ENCODE results near the gene CACHD1. TPM values are rescaled to one million over a fixed set of nuclear protein-coding genes. Genes with fewer than 3 reads are reported as not detected.

Gene CACHD1
- total RNA-seq, 1 experiment from 2014 or later: 8.4 TPM

DNA sequence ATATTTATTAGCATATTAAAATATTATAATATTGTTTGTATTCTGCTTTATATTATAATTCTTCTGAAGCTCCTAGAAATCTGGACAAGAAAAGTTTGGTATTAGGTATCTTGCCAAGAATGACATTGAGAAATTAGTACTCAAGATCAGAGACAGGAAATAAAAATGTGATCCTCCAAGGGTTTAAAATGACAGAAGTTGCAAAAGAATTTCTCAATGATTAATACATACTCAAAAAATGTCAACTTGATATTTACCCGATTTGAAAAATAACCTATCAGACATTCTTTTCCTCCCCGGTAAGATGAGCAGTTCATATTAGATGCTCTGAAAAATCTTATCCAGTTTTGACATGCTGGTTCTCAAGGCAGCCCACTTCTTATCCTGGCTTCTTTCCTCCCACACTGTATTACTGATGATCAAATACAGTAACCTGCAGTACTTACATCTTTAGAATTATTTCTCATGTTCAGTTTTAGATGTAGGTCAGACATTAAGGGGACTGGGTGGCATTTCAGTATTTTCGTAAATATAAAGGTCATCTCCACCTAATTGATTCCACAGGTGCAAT is 55.3 kb downstream of the CACHD1 start:
- no peak for DNase-seq (ENCODE audit: low read depth, low spot score)
- no peak overlapping the region for H3K4me2 ChIP-seq (ENCODE audit: low read length)

More for the DNA sequence above, 55.3 kb downstream of the CACHD1 start:
- H3K9me3 ChIP-seq (ENCODE audit: control insufficient read depth in 1 of 2, insufficient read depth in 1 of 2, low read depth in 1 of 2, low read length in 2 of 2): no peaks in the 10 kb centered on the region
- no peak overlapping the region for H3K4me3 ChIP-seq (replicated peaks in 1 of 2; ENCODE audit: low read depth in 1 of 2, low read length in 2 of 2)
- no peaks in the 10 kb centered on the region for H3K9me2 ChIP-seq (ENCODE audit: insufficient read depth)
- H3K79me2 ChIP-seq (ENCODE audit: insufficient read depth, low read length): peaks cover 12% of the 10 kb centered on the region
- H3K4me1 ChIP-seq (ENCODE audit: control insufficient read depth in 1 of 2, insufficient read depth in 2 of 2, low read length in 2 of 2): no peaks in the 10 kb centered on the region
- H2AFZ ChIP-seq (ENCODE audit: low read depth, low read length, poor library complexity, severe bottlenecking): no peak overlapping the region
- RAD21 ChIA-PET (ENCODE audit: low non-redundant PET in 1 of 2, low total read pairs in 2 of 2, uncharacterized antibody in 2 of 2, unreplicated experiment in 2 of 2): no interaction called here
- no peaks in the 10 kb centered on the region for H3K27me3 ChIP-seq (ENCODE audit: insufficient read depth, low read length)
- BruUV-seq (replicated peaks): no TSS peak
- H4K20me1 ChIP-seq (ENCODE audit: insufficient read depth): no peaks in the 10 kb centered on the region
- intact Hi-C loops (cut with micrococcal nuclease): no loop called here
- no peak overlapping the region for H3K9ac ChIP-seq (ENCODE audit: low read length)
- TF ChIP-seq TCF7L2 (IDR thresholded peaks at IDR 0.05; ENCODE audit: borderline replicate concordance, extremely low read depth, insufficient read depth, insufficient read length) (no peak), RAD21 (IDR thresholded peaks at IDR 0.05; ENCODE audit: low read depth) (no peak), SRF (IDR thresholded peaks at IDR 0.05; ENCODE audit: low read depth) (no peak), CBX3 (IDR thresholded peaks at IDR 0.05; ENCODE audit: low read depth) (no peak), POLR2A (IDR thresholded peaks at IDR 0.05; ENCODE audit: borderline replicate concordance, extremely low read depth, insufficient read depth, insufficient read length) (no peak), JUND (IDR thresholded peaks at IDR 0.05) (no peak), FOSL1 (IDR thresholded peaks at IDR 0.05; ENCODE audit: low read depth) (no peak), SP1 (IDR thresholded peaks at IDR 0.05; ENCODE audit: low read depth) (no peak), YY1 (IDR thresholded peaks at IDR 0.05; ENCODE audit: extremely low read depth, insufficient replicate concordance, low read depth, low read length) (no peak)
- TF ChIP-seq, protein P1, sequence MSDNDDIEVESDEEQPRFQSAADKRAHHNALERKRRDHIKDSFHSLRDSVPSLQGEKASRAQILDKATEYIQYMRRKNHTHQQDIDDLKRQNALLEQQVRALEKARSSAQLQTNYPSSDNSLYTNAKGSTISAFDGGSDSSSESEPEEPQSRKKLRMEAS (IDR thresholded peaks at IDR 0.05): no peak
- TF ChIP-seq, protein P2, sequence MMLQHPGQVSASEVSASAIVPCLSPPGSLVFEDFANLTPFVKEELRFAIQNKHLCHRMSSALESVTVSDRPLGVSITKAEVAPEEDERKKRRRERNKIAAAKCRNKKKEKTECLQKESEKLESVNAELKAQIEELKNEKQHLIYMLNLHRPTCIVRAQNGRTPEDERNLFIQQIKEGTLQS (IDR thresholded peaks at IDR 0.05): no peak
- TF ChIP-seq, protein P3, sequence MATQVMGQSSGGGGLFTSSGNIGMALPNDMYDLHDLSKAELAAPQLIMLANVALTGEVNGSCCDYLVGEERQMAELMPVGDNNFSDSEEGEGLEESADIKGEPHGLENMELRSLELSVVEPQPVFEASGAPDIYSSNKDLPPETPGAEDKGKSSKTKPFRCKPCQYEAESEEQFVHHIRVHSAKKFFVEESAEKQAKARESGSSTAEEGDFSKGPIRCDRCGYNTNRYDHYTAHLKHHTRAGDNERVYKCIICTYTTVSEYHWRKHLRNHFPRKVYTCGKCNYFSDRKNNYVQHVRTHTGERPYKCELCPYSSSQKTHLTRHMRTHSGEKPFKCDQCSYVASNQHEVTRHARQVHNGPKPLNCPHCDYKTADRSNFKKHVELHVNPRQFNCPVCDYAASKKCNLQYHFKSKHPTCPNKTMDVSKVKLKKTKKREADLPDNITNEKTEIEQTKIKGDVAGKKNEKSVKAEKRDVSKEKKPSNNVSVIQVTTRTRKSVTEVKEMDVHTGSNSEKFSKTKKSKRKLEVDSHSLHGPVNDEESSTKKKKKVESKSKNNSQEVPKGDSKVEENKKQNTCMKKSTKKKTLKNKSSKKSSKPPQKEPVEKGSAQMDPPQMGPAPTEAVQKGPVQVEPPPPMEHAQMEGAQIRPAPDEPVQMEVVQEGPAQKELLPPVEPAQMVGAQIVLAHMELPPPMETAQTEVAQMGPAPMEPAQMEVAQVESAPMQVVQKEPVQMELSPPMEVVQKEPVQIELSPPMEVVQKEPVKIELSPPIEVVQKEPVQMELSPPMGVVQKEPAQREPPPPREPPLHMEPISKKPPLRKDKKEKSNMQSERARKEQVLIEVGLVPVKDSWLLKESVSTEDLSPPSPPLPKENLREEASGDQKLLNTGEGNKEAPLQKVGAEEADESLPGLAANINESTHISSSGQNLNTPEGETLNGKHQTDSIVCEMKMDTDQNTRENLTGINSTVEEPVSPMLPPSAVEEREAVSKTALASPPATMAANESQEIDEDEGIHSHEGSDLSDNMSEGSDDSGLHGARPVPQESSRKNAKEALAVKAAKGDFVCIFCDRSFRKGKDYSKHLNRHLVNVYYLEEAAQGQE (IDR thresholded peaks at IDR 0.05; ENCODE audit: low read depth): no peak
- TF ChIP-seq, protein P4, sequence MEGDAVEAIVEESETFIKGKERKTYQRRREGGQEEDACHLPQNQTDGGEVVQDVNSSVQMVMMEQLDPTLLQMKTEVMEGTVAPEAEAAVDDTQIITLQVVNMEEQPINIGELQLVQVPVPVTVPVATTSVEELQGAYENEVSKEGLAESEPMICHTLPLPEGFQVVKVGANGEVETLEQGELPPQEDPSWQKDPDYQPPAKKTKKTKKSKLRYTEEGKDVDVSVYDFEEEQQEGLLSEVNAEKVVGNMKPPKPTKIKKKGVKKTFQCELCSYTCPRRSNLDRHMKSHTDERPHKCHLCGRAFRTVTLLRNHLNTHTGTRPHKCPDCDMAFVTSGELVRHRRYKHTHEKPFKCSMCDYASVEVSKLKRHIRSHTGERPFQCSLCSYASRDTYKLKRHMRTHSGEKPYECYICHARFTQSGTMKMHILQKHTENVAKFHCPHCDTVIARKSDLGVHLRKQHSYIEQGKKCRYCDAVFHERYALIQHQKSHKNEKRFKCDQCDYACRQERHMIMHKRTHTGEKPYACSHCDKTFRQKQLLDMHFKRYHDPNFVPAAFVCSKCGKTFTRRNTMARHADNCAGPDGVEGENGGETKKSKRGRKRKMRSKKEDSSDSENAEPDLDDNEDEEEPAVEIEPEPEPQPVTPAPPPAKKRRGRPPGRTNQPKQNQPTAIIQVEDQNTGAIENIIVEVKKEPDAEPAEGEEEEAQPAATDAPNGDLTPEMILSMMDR (IDR thresholded peaks at IDR 0.05 in 2 of 3, conservative IDR thresholded peaks at IDR 0.05 in 1 of 3; ENCODE audit: borderline replicate concordance in 1 of 3, insufficient read depth in 1 of 3, low read depth in 2 of 3, low read length in 2 of 3): no peak
- CTCF ChIA-PET: no interaction called here
- POLR2A ChIA-PET: no interaction called here
- H3K36me3 ChIP-seq (ENCODE audit: control insufficient read depth in 1 of 2, insufficient read depth in 2 of 2, low read length in 2 of 2): no peaks in the 10 kb centered on the region
- H3K27ac ChIP-seq (ENCODE audit: low read depth, low read length): no peak overlapping the region
- no peak for ATAC-seq

Measured in HCT116 (cell line).